Adrenal gland (tissue), 12 donors: ENCODE measurements around the gene WDR72. TPM values are rescaled to one million over a fixed set of nuclear protein-coding genes. Genes with fewer than 3 reads are reported as not detected.

ENCODE experiments used
- DNase-seq, 7 donors: peaks; one replicate each; pipeline ENCODE4 v3.0.0-alpha.2; 2019 to 2020
- H3K27ac ChIP-seq, 5 donors: fragments of 200-600 bp; sonication (generic) in 4 of 5; 1 replicate in 3 of 5; 2 replicates in 2 of 5; pipeline versions ENCODE4 v1.5.1 to v1.8.0; 2016 to 2020; ENCODE audit warnings: mild to moderate bottlenecking in 1 of 5
- H3K27me3 ChIP-seq: fragments of 200-600 bp; 2 replicates; pipeline ENCODE4 v1.8.0; 2021
- H3K36me3 ChIP-seq, 2 donors: fragments of 200-600 bp; replicated peaks in 1 of 2; 1 replicate in 1 of 2; 2 replicates in 1 of 2; pipeline versions ENCODE4 v1.5.1 to v1.8.0; 2018 to 2022
- H3K4me1 ChIP-seq, 2 donors: fragments of 200-600 bp; replicated peaks in 1 of 2; 1 replicate in 1 of 2; 2 replicates in 1 of 2; pipeline versions ENCODE4 v1.5.1 to v1.8.0; 2018 to 2021
- H3K4me3 ChIP-seq, 4 donors: fragments of 200-600 bp; sonication (generic) in 3 of 4; one replicate each; pipeline ENCODE4 v1.5.1; 2016 to 2018
- H3K9me3 ChIP-seq, 3 donors: fragments of 200-600 bp; sonication (generic) in 1 of 3; replicated peaks in 1 of 3; 1 replicate in 2 of 3; 2 replicates in 1 of 3; pipeline versions ENCODE4 v1.5.1 to v1.8.0; 2016 to 2021
- CTCF ChIP-seq, 6 experiments: fragments of 450-650 bp in 4 of 6; fragments of 200-600 bp in 2 of 6; sonication (generic) in 1 of 6; IDR thresholded peaks; 1 replicate in 5 of 6; 2 replicates in 1 of 6; pipeline versions ENCODE4 v1.5.1 to v1.8.0; 2016 to 2021; ENCODE audit warnings: antibody characterized with exemption in 6 of 6, mild to moderate bottlenecking in 2 of 6, moderate library complexity in 1 of 6
- POLR2A ChIP-seq, 2 donors: fragments of 450-650 bp; IDR thresholded peaks; one replicate each; pipeline ENCODE4 v1.6.1; 2017; ENCODE audit warnings: antibody characterized with exemption in 2 of 2, mild to moderate bottlenecking in 2 of 2, moderate library complexity in 1 of 2
- WGBS, 4 donors: extraction: QIAGEN DNeasy Blood & Tissue Kit in 2 of 4; methylation state at CpG; one replicate each; pipeline versions ENCODE4 v1.1.5 to v1.1.7; 2013 to 2017; 5-methylcytosine and 5-hydroxymethylcytosine counted together
- intact Hi-C, 2 donors: fragments of 100-400 bp; cut with DNase I; formaldehyde crosslinking; loops; one replicate each; pipeline versions ENCODE4 v1.14.1 to v1.15.0; 2022 to 2023
- polyA plus RNA-seq, 3 donors: library from polyadenylated mRNA; stranded (reverse); fragments of 200-250 nt in 2 of 3; fragments of 350-450 nt in 1 of 3; fragmentation: Illumina TruSeq in 1 of 3; extraction: RNeasy Lipid Tissue Mini Kit (QIAGEN cat#74804) in 1 of 3; gene quantifications; one replicate each; pipeline ENCODE4 v1.2.3, GENCODE V29; 2013 to 2014
- total RNA-seq, 9 donors: library from RNA; depleted of rRNA in 4 of 9; stranded (reverse); fragments of >200 nt in 4 of 9; fragments of 120-200 nt in 1 of 9; fragmentation: NEBNext Ultra II Directional in 1 of 9; extraction: Animal tissue kit (Norgen Biotek cat#: 25700) in 1 of 9; gene quantifications; one replicate each; pipeline versions ENCODE4 v1.1.0 to v1.2.4, GENCODE V29; 2013 to 2023
- donor health status: healthy with polysubstance abuse.
- donor health status: Bipolar disorder and iron deficiency.
- donor health status: DM: yes; HTN: yes; CAD: no.
- donor health status: DM: no; HTN: no; CAD: no.
- donor health status: DM: no; HTN: no; CAD: no.
- donor health status: DM: yes; HTN: yes; CAD: no.

Gene WDR72
- total and polyA plus RNA-seq, 12 donors: 0.06 to 0.35 (median 0.12) TPM; not detected in 8

GRCh38 chr15:53498996-53499395, 260.5 kb downstream of the WDR72 start:
- intact Hi-C loops: no loop called here
- WGBS, 4 donors: 71 to 83% (median 79%) methylated on average over 4 of the region's 4 CpGs

GRCh38 chr15:53490341-53490740, 269.1 kb downstream of the WDR72 start:
- Histone ChIP-seq H3K4me1 (no peaks in the 10 kb centered on the region), H3K36me3 (no peaks in the 10 kb centered on the region), H3K9me3 (no peaks in the 10 kb centered on the region), H3K4me3 (no peak overlapping the region), H3K27me3 (no peaks in the 10 kb centered on the region), H3K27ac (no peak overlapping the region)
- intact Hi-C loops: no loop called here
- no peak for DNase-seq
- TF ChIP-seq POLR2A (IDR thresholded peaks at IDR 0.05) (no peak), CTCF (IDR thresholded peaks at IDR 0.05) (no peak)

More at GRCh38 chr15:53498996-53499395, 260.5 kb downstream of the WDR72 start:
- H3K4me1 ChIP-seq: no peaks in the 10 kb centered on the region
- H3K9me3 ChIP-seq: no peaks in the 10 kb centered on the region
- TF ChIP-seq CTCF (IDR thresholded peaks at IDR 0.05) (no peak), POLR2A (IDR thresholded peaks at IDR 0.05) (no peak)
- no peaks in the 10 kb centered on the region for H3K36me3 ChIP-seq
- H3K27ac ChIP-seq: no peak overlapping the region
- H3K27me3 ChIP-seq: no peaks in the 10 kb centered on the region
- H3K4me3 ChIP-seq: no peak overlapping the region
- DNase-seq: no peak

GRCh38 chr15:53482055-53482454, 277.4 kb downstream of the WDR72 start:
- Histone ChIP-seq H3K27ac (no peak overlapping the region), H3K4me3 (no peak overlapping the region), H3K36me3 (no peaks in the 10 kb centered on the region), H3K9me3 (no peaks in the 10 kb centered on the region), H3K27me3 (no peaks in the 10 kb centered on the region), H3K4me1 (no peaks in the 10 kb centered on the region)
- intact Hi-C loops: no loop called here
- TF ChIP-seq POLR2A (IDR thresholded peaks at IDR 0.05): no peak
- 78 to 93% (median 89%) methylated on average over 1 of the region's 1 CpG for WGBS, 4 donors
- DNase-seq: no peak

- Histone ChIP-seq H3K9me3 (no peaks in the 10 kb centered on the region), H3K4me3 (no peak overlapping the region), H3K4me1 (no peaks in the 10 kb centered on the region), H3K27ac (no peak overlapping the region), H3K27me3 (no peaks in the 10 kb centered on the region), H3K36me3 (no peaks in the 10 kb centered on the region)
- DNase-seq: no peak
- TF ChIP-seq CTCF (IDR thresholded peaks at IDR 0.05): no peak
- no peak for TF ChIP-seq POLR2A (IDR thresholded peaks at IDR 0.05)
- WGBS, 4 donors: 81 to 85% (median 84%) methylated on average over 9 of the region's 9 CpGs
- intact Hi-C loops: no loop called here
Measured at GRCh38 chr15:53477981-53478766, 281.3 kb downstream of the WDR72 start.

- Histone ChIP-seq H3K27ac (no peak overlapping the region), H3K4me3 (no peak overlapping the region), H3K36me3 (no peaks in the 10 kb centered on the region), H3K9me3 (no peaks in the 10 kb centered on the region), H3K4me1 (no peaks in the 10 kb centered on the region), H3K27me3 (no peaks in the 10 kb centered on the region)
- TF ChIP-seq POLR2A (IDR thresholded peaks at IDR 0.05): no peak
- no peak for TF ChIP-seq CTCF (IDR thresholded peaks at IDR 0.05)
- no peak for DNase-seq
- WGBS, 4 donors: 11 to 52% (median 25%) methylated on average over 1 of the region's 1 CpG
- intact Hi-C loops: no loop called here
Measured at GRCh38 chr15:53473886-53474285, 285.6 kb downstream of the WDR72 start.
